NCI-H774 (cell line): ENCODE measurements around the gene PHKB.

Source experiments
- DNase-seq: peaks from one replicate; lab custom pipeline; 2025; lab: John Stamatoyannopoulos, UW

PHKB gene

DNA sequence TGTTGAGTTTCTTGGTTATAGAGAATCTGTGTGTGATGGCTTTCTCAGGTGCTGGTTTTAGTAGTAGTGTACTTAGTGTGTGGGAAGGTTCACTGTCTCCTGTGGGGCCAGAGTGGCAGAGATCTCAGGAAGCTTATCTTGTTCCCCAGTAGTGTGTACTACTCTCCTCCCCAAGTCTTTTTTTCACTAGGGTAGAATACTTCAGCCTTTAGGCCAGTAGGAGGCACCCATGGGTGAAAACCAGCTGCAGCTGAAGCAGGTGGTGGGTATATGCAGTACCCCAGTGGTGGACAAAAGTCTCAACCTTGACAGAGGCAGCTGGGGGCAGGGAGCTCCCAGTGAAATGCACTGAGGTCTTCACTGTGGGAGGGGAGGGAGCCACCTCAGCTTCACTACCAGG lies 109.9 kb downstream of the PHKB start:
- no peak for DNase-seq

DNA sequence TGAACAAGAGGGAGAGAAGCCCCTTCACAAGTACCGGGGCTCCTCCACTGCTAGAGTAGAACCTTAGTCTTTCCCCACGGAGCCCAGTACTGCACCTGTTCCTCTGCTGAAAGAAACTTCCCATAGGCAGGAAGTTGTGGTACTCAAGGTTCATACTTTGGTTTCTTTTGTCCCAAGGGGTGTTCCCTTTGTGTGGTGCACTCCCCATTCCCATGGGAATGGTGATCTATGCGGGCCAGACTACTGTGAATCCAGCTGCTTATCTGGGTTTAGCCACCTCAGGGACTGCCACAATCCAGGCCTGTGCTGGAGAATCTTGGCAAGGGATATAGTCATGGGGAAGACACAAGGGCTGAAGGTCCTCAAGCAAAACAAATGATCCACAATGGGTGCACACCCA lies 110.6 kb downstream of the PHKB start:
- DNase-seq: no peak

DNA sequence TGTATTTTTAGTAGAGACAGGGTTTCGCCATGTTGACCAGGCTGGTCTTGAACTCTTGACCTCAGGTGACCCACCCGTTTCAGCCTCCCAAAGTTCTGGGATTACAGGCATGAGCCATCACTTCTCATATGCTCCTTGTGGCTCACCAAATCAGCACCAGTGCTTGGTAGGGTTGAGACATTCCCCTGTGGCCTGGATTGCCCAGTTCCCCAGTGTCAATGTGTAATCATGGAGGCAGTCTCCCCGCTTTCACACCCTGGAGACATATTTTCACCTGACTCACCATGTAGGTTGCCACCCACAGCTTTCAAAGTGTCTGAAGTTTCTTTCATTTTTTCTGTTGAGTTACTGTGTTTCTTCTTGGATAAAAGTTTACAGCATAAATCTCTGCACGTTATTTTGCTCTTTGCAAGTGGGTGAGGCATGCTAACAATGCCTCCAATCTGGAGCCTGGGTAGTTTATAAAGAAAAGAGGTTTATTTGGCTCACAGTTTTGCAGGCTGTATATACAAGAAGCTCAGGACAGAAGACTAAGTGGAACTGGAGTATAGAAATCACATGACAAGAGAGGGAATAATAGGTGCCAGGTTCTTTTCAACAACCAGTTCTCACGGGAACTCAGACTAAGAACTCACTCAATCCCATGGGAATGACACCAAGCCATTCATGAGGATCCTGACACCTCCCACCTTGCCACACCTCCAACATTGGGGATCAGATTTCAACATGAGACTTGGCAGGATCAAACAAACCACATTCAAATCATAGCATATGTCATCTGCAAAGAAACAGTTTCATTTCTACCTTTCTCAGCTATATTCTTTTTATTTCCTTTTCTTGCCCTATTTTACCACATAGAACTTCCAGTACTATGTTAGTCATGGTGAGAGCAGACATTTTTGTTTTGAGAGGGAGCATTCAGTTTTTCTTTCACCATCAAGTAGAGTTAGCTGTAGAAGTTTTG lies 113.2 kb downstream of the PHKB start:
- no peak for DNase-seq

DNA sequence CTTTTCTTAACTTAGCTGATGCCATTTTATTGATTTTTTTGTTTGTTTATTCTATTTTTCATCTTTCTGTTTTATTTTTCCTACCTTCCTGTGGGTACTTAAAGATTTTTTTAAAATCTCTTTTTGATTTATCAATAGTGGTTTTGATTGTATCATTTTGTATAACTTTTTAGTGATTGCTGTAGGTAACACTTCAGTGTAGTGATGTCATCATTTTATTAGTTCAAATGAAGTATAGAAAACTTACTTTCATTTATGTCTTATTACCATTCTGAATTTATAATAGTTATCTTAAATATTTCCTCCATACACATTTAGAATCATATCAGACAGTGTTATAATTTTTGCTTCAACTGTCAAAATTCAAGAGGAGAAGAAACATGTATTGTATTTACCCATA lies 115.9 kb downstream of the PHKB start:
- DNase-seq: no peak

DNA sequence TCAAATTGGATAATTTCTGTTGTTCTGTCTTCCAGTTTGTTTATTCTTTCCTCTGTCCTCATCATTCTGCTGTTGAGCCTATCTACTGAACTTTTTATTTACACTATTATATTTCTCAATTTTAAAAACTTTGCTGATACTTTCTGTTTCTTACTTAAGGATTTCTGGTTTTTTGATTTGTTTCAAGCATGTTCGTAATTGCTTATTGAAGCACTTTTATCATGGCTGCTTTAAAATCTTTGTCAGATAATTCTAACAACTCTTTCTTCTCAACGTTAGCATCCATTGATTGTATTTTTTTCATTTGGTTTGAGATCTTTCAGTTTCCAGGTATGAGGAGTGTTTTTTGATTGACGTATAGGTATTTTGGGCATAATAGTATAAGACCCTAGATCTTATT lies 116.9 kb downstream of the PHKB start:
- no peak for DNase-seq

DNA sequence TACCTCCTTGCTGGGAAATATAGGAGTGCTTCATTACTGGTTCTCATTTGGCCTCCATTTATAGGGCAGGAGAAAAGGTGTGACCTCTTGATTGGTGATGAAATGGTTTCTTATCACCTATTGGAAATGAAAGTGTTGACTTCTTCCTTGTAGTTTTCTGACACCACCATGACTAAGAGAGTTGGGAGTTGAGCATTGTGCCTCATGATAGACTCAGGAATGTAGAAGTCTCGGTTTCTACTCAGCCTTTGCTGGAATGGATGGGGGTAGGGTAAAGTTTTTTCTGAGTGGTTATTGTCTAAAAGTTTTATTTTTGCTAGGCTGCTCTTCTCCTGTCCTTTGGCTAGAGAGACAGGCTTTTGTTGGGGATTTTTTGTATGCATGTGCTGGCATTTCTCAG lies 117.4 kb downstream of the PHKB start:
- DNase-seq: no peak

DNA sequence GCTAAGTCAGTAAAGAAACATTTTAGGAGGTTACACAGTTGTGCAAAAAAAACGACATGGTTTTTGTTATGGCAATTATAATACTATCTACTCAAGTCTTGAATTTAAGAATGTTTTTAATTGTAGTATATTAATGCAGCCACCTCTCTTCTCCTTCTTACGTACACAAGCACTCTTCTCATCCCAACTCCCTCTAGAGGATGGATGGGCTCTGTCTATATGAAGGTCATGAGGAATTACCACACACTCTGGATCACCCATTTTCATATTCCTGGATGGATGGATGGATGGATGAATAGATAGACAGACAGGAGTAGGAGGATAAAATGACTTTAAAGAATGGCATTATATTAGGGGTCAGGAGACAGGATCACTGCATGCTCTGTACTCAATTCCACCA lies 120.0 kb downstream of the PHKB start:
- DNase-seq: no peak

DNA sequence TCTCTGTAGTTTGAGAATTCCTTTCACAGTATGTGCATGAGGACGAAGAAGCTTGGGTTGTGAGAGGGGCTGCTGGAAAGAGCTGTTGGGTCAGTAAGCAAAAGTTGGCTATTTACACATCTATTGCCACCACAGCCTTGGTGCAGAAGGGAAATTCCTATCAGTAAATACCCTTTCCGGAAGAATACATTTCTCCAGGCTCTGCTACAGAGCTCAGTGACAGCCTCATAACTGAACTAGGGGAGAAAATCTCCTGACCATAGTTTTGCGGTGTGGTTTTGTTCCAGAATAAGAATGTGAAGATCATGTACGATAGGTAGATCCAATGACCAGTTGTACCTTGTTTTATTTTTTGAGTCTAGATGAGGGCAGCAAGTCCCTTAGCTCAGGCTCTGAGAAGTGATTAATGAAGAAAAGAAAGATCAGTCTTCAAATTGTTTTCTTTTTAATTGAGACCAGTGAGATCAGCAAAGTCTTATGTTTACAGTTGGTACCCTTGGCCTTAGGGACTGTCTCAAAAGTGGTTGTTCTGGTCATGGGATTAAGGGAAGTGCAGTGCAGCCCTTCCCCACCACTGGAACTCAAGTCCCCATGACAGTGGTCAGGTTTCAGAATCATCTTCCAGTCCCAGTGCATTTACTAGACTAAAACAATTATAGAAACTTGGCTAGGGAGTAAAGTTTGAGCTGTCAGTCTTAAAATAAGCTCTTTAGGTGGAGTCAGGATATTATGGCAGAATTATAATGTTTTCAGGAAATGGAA lies 123.5 kb downstream of the PHKB start:
- no peak for DNase-seq

DNA sequence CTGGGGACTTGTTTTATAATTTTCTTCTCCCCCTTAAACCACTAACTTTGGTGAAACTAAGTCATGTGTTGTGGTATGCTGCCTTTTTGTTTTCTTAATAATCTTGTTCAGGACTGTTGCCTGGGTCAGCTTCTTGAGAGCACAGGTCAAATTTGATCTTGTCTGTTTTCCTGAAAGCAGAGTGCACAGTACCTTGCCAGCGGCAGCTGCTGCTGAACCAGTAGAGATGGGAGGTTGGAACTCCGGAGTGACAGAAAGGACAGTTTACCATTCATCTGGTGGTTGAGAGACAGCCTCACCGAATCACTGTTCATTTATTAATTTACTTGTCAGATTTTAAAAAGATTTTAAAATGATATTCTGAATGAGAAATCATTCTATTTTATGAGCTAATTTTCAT lies 125.0 kb downstream of the PHKB start:
- no peak for DNase-seq

DNA sequence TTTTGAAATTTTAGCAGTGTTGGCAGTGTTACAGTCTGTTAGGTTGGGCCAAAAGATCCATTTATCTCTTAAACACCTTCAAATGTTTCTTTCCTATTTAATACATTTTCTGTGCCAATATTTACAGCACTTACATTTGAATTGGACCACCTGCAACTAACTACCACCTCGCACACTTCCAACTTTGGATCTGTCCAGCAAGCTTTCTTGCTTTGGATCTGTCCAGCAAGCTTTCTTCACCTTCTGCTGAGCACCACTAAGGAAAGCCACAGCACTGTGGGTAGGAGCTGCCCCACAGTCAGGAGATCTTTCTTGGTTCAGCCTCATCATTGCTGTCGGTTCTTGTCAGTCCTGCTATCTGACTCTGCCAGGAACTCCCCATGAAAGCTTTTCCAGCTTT lies 129.3 kb downstream of the PHKB start:
- no peak for DNase-seq

DNA sequence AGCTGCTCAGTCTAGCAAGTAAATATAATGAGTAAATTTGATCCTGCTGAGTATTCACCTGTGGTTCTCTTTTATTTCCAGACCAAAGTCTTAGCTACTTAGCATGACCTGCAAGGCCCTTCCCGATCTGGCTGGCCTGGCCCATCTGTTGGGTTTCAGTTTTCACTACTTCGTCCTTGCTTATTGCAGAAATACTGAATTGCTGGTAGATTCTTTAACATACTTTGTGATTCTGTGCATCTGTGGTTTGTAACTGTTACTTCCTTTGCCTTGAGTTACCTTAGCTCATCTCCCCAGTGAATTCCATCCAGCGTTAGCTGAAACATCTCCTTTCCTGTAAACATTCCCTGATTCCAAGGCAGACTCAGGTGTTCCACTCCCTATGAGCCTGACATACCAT lies 131.1 kb downstream of the PHKB start:
- DNase-seq: no peak

DNA sequence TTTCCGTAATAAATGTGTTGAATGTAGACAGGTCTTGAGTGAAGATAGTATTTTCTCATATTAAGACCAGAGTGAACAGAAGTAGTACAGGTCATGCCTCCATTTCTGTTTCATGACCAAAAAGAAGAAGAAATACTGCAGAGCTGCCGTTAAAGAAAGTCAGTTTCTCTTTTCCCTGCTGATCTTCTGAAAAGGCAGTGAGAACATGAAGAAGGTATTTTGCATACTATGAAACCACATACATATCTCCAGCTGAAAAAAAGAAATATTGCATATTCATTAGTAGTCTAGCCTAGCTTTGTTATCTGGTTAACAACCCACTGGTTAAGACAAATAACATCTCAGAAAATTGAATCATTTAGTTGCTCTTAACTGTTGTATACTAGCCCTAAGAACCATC lies 138.4 kb downstream of the PHKB start:
- no peak for DNase-seq

DNA sequence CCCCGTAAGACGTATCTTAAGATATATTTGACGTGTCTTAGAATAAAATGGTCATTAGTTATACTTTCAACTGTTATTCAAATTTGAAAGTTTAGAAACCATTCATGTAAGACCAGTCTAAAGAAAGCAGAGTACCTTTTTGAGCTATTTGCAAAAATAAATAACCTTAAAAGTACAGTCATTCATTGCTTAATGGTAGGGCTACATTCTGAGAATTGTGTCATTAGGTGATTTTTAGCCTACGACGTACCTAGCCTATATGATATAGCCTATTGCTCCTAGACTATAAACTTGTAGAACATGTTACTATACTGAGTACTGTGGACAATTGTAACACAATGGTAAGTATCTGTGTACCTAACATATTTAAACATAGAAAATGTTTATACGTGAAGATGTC lies 139.2 kb downstream of the PHKB start:
- DNase-seq: no peak

DNA sequence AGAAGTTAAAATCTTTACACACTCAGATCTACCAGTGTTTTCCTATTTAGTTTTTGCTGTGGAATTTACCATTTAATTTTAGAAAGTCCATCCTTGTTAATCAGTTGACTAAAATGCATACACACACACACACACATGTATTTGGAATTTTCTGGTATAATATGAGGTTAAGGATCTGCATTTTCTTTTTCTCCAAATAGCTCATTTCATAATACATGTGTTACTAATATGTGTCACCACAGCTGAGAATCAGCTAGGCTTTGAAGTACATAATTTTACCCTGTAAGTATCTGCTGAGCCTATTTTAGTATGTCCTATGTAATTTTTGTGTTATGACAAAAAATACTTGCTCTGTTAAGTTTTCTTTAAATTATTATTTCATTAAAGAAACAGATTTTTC lies 143.2 kb downstream of the PHKB start:
- no peak for DNase-seq

DNA sequence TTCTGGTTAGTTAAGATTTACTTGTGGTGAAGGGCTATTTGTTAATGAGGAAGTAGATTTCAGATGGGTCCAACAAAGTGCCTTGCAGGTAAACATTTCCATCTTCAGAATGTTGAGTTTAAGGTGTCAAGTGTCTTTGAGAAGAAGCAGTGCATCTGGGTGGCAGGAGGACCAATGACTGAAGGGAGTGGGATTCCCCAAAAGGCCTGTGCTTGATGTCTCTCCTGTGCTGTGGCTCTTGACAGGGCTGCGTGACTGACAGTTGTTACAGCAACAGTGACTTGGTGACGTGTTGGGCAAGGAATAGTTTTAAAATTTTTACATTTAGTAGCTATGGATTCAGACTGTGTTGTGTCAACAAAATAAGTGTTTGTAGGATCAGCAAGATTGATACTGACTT lies 149.9 kb downstream of the PHKB start:
- no peak for DNase-seq

DNA sequence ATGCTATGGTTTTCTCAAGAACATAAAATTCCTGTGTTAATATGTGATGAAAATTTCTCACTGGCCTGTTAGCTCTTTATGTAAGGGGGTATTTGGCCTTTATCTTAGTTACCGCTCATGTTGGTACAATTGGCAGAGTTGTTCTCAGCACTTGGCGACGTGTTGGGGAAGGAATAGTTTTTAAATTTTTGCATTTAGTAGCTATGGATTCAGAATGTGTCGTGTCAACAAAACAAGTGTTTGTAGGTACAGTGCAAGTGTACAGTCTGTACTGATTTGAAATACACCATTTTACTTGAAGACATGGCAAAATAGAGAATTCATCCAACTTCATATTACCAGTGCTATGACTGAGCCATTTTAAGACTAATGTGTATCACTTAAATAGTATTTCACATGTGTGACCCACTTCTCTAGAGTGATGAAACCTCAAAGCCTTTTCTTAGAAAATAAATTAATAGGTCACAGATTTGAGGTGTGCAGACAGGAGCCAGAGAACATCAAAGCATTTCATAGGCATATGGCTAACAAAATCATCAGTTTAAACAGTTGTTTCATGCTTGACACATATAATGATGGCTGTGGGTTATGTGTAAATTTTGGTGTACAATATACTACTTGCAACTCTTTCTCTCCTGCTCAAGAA lies 150.8 kb downstream of the PHKB start:
- DNase-seq: no peak

DNA sequence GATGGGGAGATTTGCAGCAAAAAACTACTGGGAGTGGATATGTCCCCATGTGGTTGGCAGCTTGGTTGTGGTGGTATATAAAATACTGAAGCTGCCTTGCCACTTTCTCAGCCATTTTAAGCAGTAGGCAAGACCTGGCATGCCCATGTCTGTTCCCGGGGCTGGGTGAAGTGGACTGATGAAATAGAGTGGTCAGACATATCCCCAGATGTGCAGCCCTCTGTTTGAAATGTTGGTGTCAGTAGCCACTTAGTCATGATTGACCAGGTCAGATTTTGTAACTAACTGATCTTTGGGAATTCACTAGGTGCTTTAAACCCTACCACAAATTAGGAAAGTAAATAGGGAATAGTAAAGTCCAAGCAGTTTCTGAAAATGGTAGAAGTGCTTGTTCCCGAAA lies 151.6 kb downstream of the PHKB start:
- DNase-seq: no peak

DNA sequence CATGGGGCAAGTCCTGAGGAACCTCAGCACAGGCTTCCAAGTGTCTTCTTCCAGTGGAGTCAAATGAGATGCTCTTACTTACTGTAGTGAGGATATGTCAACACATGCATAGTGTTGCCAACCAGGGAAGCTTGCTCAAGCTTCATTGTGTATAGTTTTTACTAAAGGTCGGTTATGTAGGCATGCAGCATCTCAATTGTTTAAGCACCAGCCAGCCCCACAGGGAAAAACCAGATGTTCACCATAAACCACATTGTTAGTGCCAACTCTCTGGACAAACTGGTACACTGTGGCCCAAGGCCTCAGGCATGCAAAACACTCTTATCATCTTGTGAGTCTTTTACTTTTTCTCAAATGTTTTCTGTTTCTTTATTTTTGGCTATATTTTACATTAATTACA lies 152.1 kb downstream of the PHKB start:
- no peak for DNase-seq

DNA sequence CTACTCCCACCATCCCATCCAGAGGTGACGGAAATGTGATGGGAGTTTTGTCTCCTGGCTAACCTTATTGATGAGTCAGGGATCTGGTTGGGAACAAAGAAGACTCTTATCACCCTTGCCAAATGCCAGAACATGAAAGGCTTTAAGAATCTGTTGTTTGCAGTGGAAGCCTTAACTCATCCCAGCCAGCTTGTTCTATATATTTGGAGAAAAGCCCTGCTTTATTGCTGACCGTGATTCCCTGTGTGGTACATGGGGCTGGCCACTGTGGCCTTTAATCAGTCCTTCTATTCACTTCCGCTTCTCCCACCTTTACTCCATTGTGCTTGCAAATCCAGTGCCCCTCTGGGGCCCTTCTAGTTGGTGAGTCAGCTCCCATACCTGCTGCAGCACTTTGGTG lies 156.6 kb downstream of the PHKB start:
- no peak for DNase-seq

DNA sequence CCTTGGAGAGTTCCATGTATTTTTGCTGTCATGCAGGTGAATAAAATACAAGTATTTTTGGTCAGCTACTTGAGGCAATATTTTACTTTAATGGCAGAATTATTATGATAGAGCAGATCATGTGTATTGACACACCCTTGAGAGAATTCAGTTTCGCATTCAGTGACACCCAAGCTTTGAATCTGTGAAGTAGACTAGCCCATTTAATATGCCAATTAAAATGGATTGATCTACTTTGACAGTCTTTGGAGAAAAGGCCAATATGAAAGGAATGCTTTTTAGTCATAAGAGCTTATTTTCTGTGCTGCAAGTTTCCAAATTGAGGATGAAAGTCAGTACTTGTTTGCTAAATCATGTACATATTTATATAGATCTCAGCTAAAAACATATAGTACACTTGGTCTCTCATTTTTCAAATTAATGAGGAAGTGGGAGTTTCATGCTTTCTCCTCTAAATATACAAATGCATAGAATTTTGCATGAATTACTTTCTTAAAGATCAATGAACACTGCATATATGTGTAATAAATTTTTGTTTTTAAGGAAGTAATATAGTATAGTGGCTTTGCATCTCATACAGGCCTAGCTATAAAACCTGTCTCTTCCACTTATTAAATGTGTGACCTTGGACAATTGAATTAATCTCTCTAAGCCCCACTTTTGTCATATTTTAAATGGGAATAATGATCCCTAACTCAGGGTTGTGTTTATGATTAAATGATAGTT lies 161.5 kb downstream of the PHKB start:
- DNase-seq: no peak

DNA sequence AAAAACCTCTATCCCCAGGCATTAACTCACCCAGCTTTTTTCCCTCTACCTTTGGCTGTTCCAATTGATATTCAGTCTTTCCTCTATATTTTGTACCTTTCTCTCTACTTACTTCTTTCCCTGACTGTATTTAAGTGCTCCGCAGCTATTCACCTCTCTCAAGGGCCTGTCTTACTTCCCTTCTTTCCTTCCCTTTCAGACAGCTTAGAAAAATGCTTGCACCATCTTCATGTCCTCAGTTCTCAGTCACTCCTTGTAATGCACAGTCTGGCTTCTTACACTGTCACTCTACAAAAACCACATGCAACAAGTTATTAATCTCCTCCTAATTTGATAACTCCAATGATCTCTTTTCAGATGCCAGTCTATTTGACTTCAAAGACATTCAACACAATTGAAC lies 163.4 kb downstream of the PHKB start:
- no peak for DNase-seq

DNA sequence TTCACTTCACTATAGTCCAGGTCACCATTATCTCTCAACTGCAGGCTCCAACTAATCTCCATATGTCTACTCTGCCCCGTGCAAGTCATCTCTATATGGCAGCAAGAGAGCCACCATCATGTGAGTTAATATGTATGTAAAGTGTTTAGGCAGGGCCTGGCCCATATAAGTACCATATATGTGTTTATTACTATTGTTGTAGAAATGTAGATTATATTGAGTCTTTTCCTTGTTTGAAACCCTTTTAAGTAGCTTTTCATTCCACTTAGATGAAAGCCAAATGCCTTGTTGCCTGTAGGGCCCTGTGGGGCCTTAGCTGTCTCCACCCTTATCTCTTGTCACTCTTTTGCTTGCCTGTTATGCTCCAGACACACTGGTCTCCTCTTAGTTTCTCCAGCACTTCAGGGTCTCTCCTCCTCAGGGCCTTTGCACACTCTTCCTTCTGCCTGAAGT lies 164.0 kb downstream of the PHKB start:
- no peak for DNase-seq
